Left hindlimb (tissue), 1 donor: ENCODE data around the gene HMGXB3.
A peak's percentile ranks its signal among the peaks of the same experiment; 100 is the strongest.

Experiments
- DNase-seq: peaks from one replicate; pipeline ENCODE4 v3.0.0-alpha.2; 2018

The HMGXB3 gene

DNA sequence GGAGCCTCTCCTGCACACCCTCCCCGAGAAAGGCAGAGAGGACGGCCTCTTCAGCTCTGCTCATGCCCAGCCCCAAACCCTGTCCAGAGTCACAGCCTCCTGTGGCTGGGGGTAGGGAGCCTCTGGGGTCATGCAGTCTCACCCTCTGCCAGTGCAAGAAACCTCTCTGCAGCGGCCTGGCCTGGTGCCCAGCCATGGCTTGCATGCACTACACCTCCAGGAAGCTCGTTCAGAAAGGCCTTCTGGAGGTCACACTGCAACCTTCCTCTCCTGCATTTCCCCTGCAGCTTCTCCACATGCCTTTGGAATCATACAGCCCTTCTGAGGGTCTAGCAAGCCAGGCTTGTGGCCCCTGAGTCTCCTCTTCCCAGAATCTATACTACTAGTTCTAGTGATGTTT, 67.9 kb downstream of the HMGXB3 start:
- peak; percentile 21 for DNase-seq

DNA sequence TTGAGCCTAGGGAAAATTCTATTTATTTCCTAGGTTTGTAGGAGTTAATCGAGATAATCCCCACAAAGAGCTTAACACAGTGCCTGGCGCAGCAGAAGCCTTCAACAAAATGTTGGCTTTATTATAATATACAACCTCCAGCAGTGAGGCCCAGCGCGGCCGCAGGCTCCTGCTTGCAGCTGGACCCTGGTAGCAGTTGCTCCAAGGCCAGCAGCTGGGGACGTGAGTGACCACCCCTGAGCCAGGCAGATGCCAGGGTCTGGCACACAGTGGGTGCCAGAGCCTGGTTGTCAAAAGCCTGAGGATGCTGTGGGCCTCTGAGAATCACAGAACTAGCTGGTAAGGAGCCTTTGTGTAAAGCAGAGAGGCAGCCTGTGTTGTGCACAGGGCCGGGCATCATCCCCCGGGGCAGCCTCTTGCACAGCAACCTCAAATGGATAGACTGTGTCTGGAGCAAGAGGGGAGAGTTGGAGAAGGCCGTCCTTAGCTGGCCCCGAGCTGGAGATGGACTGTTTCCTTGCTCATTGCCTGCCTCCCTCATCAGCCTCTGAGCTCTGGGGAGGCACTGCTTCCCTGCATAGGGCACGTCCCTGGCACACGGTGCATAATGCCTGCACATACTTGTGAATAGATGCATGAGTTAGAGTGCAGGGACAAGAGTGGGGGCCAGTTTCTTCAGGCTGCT, 68.6 kb downstream of the HMGXB3 start:
- peak; percentile 20 for DNase-seq

DNA sequence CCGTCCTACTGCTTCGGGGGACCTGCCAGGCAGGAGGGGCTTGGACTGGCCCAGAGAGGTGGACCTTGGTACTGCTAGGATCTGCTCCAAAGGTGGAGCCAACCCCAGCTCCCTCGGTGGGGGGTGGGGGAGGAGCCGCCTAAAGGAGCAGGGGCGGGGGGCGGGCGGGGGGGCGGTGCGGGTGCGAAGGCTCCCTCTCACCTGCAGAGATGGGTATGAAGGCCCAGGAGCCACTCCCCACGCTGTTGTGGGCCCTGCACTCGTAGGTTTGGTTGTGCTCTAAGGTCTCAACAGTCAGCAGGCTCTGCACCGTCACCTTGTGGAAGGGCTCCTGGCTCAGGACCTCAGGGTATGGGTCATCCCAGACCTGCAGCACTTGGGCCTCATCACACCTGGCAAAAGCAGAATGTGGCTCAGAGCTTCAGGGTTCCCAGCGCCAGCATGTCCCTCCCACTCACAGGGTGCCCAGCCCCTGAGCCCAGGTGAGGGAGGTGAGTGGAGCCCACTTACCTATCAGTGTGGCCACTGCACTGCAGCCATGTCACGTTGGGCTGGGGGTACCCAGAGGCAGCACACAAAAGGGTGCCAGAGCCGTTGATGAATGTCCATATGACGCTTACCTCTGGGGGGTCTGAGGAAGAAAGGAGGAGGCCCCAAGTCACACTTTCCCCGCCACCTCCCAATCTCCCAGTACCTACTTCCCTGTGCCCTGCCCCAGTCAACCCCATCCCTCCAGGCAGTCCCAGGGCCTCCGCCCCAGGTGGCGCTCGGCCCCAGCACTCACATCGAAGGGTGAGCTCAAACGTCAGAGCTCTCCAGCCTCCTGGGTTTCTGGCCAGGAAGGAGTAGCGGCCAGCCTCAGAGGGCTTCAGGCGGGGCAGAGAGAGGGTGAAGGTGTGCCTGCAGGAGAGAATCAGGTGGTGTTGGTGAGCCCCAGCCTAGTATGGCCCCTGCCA, 69.4 kb downstream of the HMGXB3 start:
- peak; percentile 16 for DNase-seq

DNA sequence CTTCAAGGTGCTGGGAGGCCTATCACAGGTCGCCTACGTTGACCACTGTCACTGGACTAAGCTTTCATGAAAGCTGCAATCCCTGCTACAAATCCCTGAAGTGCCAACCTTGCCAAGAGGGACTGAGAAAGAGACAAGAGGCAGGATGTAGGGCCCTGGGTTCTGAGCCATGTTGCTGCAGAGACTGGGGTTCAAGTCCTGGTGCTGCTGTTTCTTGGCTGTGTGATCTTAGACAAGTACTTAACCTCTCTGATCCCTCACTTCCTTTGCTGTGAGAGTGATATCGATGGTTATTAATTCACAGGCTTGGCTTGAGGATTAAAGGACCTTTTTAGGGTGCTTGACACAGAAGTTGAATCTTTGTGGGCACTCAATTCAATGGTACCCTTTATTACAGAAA, 70.3 kb downstream of the HMGXB3 start:
- DNase-seq = no peak

DNA sequence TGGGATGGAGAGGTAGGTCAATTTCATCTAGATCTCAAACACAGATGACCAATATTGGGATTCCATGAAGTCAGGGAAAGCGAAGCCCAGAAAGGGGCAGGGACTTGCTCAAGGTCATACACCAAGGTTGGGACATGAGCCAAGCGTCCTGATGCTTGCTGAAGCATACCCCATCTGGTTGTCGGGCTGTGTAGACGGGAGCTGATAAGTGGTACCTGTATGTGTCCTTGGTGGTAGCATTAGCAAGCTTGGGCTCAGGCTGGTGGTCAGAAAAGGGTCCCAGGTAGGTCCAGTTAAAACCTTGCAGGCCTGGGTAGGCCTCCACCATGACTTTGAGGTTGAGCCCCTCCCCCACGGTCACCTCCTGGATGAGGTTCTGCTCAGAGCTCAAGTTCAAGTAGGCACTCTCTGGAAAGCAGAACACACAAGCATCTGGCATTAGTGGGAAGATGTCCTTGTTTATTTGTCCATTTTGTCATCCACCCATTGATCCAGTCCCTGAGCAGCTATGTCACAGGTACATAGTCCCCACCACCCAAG, 72.6 kb downstream of the HMGXB3 start:
- DNase-seq = peak; percentile 11

DNA sequence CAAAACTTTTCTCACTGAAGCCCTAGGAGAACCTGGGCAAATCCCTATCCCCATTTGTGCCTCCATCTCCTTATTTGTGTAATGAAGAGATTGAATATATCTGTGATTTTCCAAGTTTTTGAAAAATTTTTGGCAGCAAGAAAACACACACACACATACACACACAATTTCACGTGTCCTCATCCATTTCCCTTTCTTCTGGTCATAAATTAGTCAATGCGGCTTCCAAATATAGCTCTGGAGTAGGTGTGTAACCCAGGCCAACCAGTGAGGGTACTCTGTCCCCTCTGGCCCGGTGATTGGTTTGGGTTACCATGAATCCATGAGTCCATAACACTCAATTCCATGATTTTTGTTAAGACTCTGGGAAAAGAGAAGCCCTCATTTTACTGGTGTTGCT, 73.1 kb downstream of the HMGXB3 start:
- no peak for DNase-seq

DNA sequence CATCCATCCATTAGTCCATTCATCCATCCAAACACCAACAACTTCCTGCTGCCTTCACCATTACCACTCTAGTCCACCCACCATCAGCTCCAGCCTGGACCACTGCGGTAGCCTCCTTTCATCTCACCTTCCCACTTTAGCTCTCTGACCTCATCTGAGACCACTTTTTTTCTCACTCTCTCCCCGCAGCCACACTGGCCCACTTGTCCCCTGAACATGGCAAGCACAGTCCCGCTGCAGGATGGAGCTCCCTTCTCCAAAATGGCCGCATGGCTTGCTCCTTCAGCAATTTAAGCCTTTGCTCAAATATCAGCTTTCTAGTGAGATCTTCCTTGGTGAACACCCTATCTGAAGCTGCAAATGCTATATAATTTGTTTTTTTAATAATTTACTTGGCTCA, 74.7 kb downstream of the HMGXB3 start:
- no peak for DNase-seq

DNA sequence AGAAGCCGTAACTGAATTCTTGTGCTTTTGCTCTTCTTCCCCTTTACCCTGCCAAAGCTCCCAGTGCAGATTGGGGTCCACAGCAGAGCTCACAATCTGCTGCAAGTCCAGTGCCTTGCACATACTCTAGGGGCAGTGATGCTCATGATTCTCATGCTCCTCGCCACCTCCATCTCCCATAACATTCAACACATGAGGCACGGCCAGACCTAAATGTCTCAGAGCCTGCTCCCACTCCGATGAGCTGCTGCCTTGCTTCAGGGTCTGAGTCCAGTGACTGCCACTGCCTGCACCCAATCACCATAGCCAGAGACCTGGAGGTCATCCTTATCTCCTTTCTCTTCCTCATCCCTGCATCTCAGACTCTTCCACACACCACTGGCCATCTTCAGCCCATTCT, 75.3 kb downstream of the HMGXB3 start:
- DNase-seq = no peak

DNA sequence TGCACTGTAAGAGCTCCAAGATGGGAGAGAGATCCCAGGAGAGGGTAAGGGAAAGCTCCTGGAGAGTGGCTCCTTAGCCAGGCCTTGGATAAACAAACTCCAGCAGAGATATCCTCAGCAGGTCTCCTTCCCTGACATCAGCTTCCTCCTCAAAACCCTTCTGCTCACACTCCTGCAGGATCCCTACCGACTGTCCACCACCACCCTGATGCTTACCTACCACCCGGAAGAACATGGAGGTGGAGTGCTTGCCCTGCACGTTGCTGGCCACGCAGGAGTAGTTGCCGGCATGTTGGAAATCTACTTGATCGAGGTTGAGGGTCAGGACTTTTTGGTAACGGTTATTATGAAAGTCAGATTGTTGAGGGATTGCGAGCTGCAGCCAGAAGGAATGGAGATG, 76.5 kb downstream of the HMGXB3 start:
- DNase-seq = no peak

DNA sequence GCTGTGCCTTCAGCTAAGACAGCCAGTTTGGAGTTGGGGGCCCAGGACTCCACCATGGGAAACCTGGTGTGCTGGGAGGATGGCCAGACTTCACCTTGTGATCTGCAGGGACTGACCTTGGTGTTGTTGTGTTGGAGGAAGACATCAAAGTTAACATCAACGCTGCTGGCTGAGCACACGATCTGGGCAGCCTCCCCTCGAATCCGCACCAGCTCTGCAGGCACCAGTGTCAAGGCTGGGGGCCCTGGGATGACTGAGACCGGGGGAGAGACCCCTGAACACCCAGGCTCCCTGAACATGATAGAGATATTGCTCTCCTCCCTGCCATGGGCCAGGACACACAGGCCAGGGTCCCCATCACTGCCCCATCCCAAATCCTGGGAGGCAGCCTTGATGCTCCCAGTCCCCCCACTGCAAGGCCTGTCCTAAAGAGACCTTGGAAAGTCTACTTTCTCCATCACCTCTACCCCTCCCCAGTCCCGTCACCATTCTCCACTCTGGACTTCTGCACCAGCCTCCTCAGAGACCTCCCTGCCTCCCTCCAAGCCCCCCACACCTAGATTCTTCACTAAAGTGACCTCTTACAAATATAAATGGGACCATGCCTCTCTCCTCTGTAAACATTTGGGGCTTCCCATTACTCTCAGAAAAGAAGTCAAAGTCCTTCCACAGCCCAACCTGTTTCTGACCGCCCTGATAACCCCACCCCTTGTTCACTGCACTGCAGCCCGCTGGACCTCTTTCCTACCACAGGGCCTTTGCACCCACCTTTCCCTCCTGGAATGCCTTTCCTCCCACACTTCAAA, 77.7 kb downstream of the HMGXB3 start:
- DNase-seq = no peak

DNA sequence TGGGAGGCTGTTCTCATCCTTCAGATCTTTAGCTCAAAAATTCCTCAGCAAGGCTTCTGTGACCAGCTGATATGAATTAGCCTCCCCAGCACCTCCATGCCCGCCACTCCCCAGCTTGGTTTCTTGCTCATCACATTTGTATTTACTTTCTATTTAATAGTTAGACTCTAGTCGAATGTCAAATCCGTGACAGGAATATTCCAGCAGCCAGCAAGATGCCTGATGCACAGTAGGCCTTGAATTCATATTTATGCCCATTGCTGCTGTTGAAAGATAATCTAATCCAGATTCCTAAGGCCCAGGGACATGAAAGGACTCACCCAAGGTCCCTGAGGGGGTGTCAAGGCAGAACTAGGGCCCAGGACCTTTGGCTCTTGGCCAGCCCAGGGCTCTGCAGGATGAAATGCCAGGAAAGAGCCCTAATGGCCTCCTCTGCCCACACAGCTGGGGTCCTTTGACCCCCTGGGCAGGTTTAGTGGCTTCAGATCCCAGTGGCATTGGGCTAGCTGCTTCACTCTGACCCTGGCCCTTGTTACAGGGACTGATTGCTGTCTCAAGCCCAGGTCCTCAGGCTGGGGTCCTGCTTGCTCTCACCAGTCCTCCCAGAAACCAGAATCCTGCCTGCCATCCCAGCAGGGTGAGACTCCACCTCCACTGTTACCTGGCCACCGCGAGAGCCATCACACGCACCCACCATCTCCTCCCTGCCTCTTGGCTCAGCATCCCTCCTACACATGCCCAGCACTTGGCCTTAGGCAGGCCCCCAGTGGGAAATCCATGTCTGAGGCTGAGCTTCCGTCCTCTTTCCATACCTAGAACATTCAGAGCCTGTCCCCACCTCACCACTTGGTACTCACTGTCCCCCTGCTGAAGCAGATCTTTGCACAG, 78.5 kb downstream of the HMGXB3 start:
- no peak for DNase-seq

DNA sequence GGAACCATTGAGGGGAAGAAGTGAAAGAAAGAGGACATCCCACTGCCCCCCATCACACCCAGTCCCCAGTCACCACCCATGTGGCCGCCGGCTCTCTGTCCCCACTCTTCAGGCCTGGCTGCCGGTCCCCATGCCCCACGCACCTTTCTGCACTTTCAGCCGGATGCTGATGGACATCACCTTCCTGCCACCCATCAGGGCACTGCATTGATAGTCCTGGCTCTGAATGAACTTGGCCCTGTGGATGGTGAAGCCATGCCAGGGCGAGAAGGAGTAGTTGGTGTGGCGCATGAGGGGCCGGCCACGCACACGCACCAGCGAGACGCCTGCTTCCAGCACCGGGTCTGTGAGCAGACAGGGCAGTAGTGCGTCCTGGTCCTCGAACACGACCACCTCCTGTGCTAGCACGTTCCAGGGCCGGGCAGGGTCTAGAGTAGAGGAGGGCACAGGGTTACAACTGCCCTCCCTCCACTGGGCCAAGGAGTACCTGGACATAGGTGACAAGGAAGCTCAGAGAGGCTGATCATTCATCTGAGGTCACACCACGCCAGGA, 79.4 kb downstream of the HMGXB3 start:
- DNase-seq = peak; percentile 22

DNA sequence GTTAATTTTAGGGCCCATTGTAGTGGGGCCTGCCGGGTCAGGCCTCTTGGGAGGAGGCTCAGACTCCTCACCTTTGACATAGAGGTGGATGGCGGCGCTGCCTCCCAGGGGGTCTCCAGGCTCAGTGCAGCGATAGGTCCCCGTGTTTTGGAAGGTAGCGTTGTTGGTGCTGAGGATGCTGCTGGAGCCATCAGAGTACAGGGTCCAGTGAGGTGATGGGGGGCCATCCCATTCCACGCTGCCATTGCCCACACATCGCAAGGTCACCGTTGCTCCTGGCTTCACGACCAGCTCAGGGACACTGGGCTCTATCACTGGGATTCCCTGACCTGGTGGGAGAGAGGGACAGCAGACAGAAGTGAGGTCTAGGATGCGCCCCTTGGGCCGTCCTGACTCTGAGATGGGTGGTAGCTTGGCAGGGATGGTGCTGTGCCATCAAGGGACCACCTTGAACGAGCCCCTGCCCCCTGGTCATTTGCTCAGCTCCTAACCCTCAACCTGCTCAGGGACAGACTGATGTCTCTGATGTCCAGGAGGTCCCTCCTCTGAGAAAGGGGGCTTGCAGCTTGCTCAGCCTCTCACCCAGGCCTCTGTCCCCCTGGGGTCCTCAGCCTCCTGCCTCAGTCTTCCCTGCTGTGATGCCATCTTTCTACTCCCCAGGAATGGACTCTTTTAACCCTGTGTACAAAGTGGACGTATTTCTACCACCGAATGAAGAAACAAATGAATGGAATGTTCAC, 80.3 kb downstream of the HMGXB3 start:
- no peak for DNase-seq

DNA sequence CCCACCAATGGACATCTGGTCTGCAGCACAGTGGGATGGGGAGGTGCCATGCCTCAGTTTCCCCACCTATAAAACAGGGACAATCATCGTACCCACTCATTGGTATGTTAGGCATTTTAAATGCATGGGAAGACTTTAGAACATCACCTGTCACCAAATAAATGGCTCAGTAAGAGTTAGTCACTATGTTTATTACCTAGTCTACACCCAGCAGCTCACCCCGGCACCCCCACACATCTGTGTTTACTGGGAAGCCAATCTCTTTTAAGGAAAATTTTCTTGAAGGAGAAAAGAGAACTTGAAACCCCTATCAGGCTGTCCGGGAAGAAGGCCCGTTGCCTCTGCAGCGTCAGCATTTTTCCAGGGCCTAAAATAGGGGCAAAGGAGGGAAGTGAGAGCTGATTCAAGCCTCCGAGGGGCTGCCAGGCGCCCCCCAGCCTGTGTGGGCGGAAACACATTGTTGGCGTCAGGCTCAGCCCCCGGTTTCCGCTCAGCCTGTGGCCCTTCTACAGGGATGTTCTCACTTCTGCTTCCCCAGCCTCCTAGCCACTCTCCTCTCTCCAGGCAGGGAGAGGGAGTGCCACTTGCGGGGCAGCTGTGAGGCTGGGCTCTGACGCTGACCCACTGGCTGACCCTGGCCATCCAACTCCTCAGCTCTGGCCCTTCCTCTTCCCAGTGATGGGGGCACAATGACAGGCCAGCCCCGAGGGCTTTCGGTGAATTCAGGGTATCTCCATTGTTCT, 81.2 kb downstream of the HMGXB3 start:
- DNase-seq = peak; percentile 79

DNA sequence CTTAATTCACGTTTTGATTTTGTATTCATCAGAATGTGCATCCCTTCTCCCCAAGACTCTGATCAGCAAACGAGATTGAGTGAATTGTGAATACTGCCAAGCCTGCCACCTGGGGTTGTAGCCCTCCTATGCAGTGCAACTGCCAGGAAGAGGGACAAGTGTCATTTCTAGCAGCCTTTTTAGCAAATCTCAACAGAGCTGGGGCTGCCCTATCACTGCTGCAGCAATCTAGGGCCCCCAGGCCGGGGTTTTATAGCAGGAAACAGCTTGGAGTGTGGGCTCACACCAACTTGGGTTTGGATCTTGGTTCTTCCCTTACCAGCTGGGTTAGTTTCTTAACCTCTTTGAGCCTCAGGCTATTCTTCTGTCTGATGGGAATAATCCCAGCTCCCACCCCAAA, 81.8 kb downstream of the HMGXB3 start:
- DNase-seq = no peak

DNA sequence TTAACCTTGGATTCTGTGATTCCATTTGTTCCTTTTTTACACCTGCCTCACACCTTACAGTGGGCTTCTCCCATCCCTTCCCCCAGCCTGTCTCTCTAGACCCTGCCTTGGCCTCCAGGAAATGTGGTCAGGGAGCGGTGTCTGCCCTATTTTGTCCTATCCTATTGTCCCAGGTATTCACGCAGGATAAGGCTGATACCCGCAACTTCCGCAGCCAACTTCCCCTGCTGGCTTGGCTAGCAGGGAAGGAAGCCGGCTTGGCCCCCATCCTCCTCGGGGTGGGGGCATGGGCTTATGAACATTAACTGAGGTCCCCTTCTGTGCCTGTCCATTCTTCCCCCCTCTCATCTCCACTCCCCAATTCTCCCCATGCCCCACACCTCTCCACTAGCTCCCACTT, 82.3 kb downstream of the HMGXB3 start:
- DNase-seq = peak; percentile 19

DNA sequence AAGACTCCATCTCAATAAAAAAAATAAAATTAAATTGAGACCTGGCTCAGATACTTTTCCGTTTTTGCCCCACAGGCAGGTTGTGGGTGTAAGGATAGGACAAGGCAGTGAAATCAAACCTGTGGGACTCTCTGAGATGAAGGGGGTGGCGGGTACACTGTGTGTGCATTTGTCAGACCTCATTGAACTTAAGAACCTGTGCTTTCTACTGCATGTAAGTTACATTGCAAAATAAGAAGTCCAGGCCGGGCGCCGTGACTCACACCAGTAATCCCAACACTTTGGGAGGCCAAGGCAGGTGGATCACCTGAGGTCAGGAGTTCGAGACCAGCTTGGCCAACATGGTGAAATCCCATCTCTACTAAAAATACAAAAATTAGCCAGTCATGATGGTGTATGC, 84.2 kb downstream of the HMGXB3 start:
- peak; percentile 14 for DNase-seq

DNA sequence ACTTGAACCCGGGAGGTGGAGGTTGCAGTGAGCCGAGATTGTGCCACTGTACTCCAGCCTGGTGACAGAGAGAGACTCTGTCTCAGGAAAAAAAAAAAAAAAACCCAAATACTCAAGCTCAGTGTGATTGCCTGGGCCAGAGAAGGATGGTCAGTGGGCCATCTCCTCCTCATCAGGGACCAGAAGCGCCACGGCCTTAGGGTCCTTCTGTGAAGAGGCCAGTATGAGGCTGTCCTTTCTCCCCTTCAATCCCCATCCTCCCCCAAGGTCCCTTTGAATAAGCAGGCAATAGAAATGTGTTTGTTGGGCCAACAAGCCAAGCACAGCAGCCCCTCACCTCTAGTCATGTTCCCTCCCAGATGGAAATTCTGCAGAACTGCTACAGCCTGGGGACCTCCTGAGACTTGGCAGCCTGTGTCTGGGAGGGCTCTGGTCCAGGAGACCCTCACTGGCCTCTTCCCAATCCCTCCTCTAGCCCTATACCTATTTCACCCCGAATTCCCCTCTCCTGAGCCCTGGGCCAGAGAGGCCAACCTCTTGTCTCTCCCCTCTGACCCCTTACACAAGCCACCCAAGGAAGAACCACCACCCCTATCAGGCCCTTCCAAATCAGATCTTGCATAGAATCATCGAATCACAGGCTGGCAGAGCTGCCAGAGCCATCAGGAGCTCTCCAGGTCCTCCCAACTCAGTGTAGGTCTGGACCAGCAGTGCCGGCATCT, 84.8 kb downstream of the HMGXB3 start:
- no peak for DNase-seq

DNA sequence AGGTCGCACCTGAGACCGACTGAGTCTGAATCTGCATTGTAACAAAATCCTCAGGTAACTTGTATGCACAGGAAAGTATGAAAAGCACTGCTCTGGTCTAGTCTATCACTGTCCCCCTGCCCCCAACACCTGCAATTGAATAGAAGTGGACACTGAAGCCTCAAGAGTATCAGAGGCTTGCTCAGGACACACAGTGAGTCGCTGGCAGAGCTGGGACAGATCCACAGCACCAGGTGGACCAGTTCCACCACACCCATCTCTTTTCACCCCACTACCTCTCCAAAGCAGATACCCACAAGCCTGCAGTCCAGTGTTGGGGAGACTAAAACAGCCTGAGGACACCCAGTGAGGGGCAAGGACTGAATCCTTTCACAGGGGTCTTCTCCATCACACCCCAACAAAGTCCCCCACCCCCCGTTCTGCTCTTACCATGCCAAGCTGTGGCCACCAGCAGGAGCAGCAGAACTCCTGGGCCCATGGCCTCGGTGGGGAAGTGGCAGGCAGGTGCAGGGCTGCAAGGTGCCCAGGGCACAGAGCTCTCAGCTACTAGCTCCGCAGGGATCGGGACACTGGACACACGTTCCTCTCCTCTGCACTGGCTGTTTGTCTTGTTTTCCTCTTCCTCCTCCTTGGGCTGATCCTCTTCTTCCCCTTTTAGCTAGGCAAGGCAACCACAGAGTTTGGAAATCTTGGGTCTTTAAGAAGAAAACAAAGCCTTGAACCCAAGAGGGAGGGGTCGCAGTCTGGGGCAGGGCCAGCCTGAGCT, 85.6 kb downstream of the HMGXB3 start, which contains the start of gene CSF1R:
TSS of gene CSF1R (minus strand) at position 605 of the 766 bp plus-strand sequence. CDS start at position 478, 127 bp downstream.
- no peak for DNase-seq
